HFF-Myc (cell line): ENCODE results near the gene MICAL2.
A peak's percentile ranks its signal among the peaks of the same experiment; 100 is the strongest.

Experiments
- DNase-seq: peaks from one replicate; pipeline ENCODE4 v3.0.0-alpha.2; 2011; ENCODE audit warnings: low read depth; ENCODE audit errors: extremely low read depth
- H3K4me3 ChIP-seq: replicated peaks from 2 replicates; pipeline ENCODE4 v1.5.1; 2011; ENCODE audit warnings: low read depth, mild to moderate bottlenecking, control low read depth, low read length
- TF ChIP-seq, protein P1 (sequence below): IDR thresholded peaks from 2 replicates; pipeline ENCODE4 v1.5.1; 2012; ENCODE audit warnings: mild to moderate bottlenecking, low read depth, low read length, control low read depth; ENCODE audit errors: missing control alignments

MICAL2 gene

DNA sequence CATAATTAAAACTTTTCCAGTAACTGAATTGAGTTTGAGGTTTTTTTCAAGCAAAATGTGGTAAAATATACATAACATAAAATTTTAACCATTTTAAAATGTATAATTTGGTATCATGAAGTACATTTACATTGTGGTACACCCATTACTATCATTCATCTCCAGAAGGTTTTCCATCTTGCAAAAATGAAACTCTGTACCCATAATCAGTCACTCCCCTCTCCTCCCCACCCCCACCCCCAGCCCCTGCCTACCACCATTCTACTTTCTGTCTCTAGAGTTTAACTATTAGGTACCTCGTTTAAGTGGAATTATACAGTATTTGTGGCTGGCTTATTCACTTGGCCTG is 63.7 kb downstream of the MICAL2 start:
- no peak for DNase-seq
- TF ChIP-seq, protein P1, sequence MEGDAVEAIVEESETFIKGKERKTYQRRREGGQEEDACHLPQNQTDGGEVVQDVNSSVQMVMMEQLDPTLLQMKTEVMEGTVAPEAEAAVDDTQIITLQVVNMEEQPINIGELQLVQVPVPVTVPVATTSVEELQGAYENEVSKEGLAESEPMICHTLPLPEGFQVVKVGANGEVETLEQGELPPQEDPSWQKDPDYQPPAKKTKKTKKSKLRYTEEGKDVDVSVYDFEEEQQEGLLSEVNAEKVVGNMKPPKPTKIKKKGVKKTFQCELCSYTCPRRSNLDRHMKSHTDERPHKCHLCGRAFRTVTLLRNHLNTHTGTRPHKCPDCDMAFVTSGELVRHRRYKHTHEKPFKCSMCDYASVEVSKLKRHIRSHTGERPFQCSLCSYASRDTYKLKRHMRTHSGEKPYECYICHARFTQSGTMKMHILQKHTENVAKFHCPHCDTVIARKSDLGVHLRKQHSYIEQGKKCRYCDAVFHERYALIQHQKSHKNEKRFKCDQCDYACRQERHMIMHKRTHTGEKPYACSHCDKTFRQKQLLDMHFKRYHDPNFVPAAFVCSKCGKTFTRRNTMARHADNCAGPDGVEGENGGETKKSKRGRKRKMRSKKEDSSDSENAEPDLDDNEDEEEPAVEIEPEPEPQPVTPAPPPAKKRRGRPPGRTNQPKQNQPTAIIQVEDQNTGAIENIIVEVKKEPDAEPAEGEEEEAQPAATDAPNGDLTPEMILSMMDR = no peak
- H3K4me3 ChIP-seq = no peak overlapping the region

DNA sequence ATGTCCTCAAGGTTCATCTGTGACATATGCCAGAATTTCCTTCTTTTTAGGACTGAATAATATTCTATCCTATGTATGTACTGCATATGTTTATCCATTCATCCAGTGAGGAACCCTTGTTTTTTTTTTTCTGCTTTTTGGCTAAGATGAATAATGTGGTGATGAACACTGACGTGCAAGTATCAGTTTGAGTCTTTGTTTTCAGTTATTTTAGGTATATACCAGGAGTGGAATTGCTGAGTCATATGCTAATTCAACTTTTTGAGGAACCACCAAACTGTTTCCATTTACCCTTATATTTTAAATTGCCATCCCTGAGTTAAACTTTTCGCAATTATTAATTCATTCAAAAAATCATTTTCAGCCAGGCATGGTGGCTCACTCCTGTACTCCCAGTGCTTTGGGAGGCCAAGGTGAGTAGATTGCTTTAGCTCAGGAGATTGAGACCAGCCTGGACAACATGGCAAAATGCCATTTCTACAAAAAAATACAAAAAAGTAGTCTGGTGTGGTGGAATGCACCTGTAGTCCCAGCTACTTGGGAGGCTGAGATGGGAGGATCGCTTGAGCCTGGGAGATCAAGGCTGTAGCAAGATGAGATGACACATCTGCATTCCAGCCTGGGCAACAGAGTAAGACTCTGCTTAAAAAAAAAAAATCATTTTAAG is 64.2 kb downstream of the MICAL2 start:
- no peak overlapping the region for H3K4me3 ChIP-seq
- TF ChIP-seq, protein P1 = no peak
- no peak for DNase-seq

DNA sequence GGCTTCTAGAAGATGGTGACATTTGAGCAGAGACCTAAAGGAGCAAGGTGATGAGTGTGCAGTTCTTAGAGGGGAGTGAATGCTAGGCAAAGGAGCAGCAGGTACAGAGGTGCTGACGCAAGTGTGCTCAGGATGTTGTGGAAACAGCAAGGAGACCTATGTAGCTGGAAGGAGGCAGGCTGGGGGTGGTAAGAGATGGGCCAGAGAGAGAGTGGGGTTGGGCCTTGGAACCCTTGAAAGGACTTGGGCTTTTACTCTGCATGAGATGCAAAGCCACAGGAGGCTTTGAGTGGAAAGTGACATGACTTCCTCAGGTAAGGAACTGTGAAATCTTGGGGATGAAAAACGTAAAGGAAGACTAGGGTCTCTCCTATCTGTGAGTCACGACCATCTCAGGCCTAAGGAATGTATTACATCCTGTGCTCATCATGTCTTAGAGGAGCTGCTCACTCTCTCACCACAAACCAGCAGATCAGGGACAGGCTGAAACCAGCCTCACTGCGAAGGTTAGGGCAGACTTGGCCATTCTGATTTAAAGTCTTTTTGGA is 65.4 kb downstream of the MICAL2 start:
- no peak overlapping the region for H3K4me3 ChIP-seq
- peak; percentile 83 for DNase-seq
- TF ChIP-seq, protein P1 = no peak

DNA sequence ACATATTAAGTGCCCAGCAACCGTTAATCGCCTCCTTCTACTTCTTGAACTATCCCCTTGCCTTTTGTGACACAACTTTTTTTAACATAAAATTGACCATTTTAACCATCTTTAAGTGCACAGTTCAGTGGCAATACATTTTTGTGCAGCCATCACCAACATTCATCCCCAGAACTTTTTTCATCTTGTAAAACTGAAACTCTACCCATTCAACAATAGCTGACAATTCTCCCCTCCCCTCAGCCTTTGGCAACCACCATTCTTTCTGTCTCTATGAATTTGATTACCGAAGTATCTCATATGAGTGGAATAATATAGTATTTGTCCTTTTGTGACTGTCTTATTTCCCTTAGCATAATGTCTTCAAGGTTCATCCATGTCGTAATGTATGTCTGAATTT is 66.0 kb downstream of the MICAL2 start:
- no peak for DNase-seq
- H3K4me3 ChIP-seq = no peak overlapping the region
- TF ChIP-seq, protein P1 = no peak

DNA sequence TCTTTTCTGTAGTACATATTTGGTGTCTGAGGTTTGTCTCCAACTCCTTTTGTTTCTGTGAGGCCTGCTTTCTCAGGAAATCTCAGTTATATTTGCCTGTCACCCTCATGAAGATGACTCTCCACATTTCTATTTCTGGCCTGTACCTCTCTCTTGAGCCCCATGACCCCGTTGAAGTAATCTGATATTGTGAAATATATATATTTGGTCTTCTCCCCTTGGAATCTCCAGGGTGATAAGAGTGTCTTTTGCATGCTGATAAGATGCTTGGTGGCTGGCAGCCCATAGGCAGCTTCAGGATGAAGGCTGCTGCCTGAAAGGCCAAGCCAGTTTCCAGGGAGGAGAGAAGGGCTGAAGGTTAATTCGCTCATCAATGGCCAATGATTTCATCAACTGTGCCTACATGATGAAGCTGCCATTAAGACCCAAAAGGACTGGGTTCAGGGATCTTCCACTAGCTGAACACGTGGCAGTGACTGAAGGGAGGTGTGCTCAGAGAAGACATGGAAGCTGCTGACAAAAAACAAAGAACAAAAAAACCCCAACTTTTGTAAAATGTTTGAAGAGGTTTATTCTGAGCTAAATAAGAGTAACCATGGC is 67.4 kb downstream of the MICAL2 start:
- H3K4me3 ChIP-seq = no peak overlapping the region
- no peak for DNase-seq
- TF ChIP-seq, protein P1 = no peak

DNA sequence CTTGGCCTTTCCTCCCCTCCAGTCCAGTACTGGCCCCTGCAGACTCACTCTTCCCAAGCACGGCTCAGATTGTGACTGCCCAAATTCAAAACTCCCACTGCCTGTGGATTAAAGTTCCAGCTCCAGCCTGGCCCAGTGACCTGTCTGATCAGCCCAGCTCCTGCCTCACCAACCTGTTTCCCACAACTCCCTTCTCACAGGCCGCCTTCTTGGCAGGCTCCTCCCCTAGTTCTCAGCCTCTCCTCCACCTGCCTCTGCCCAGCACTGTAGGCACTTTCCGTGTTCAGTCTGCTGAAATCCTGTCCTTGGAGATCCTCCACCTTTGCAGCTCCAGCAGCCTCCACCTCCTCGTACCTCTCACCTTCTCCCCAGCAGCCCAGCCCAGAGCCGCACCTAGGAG is 68.6 kb downstream of the MICAL2 start:
- TF ChIP-seq, protein P1 = no peak
- H3K4me3 ChIP-seq = no peak overlapping the region
- DNase-seq = no peak
